Stimulated activated CD8-positive, alpha-beta memory T cell treated with anti-CD3 and anti-CD28 coated beads, Interleukin-15, amount 100 ng/mL, for 1 hour (primary cell): ENCODE data around the gene PEX16.
A peak's percentile ranks its signal among the peaks of the same experiment; 100 is the strongest.
"Not testable (repeated sequence)": the region's sequence is repeated elsewhere in the genome, so short reads cannot be mapped to it uniquely, and the experiment has no call there.

ENCODE experiments used
- DNase-seq: peaks from one replicate; pipeline ENCODE4 v3.0.0-alpha.2; 2020; ENCODE audit warnings: low read depth

PEX16 gene

GRCh38 chr11:45918331-45918941 lies 759 bp upstream of the PEX16 start:
- DNase-seq, result no peak

- DNase-seq, result no peak
These were observed 423 bp downstream of the PEX16 start for GRCh38 chr11:45917286-45917622.

GRCh38 chr11:45915446-45915845 lies 2.2 kb downstream of the PEX16 start:
- no peak for DNase-seq

GRCh38 chr11:45913942-45914635 lies 3.6 kb downstream of the PEX16 start:
- DNase-seq, result no peak

- DNase-seq, result no peak
These were observed 4.2 kb downstream of the PEX16 start for GRCh38 chr11:45913514-45913913.

GRCh38 chr11:45910623-45911022 lies 7.1 kb downstream of the PEX16 start:
- DNase-seq, result no peak

GRCh38 chr11:45909594-45910475 lies 7.8 kb downstream of the PEX16 start:
- DNase-seq, result no peak

GRCh38 chr11:45907911-45908370 lies 9.7 kb downstream of the PEX16 start:
- DNase-seq, result no peak

GRCh38 chr11:45906965-45907611 lies 10.6 kb downstream of the PEX16 start, which contains the start of gene FREY1:
FREY1 (minus strand) TSS chr11:45907271; CDS start chr11:45907245, 26 bp downstream.
- no peak for DNase-seq

GRCh38 chr11:45906096-45906682 lies 11.5 kb downstream of the PEX16 start:
- no peak for DNase-seq

- DNase-seq, result not testable (repeated sequence)
These were observed 12.1 kb downstream of the PEX16 start for GRCh38 chr11:45905576-45905975.

- DNase-seq, result no peak
These were observed 12.6 kb downstream of the PEX16 start for GRCh38 chr11:45905095-45905494.

GRCh38 chr11:45904309-45904915 lies 13.3 kb downstream of the PEX16 start:
- DNase-seq, result no peak

- DNase-seq, result no peak
These were observed 15.0 kb downstream of the PEX16 start for GRCh38 chr11:45902452-45903380.

- DNase-seq, result no peak
These were observed 16.1 kb downstream of the PEX16 start for GRCh38 chr11:45901626-45902025.

- no peak for DNase-seq
These were observed 16.6 kb downstream of the PEX16 start for GRCh38 chr11:45900916-45901617.

- DNase-seq, result not testable (repeated sequence)
These were observed 17.4 kb downstream of the PEX16 start for GRCh38 chr11:45900175-45900800.

- DNase-seq, result peak; percentile 27
These were observed 18.1 kb downstream of the PEX16 start for GRCh38 chr11:45899448-45900174.

GRCh38 chr11:45899086-45899447 lies 18.6 kb downstream of the PEX16 start:
- DNase-seq, result no peak
